ENCODE results near the gene HDAC9.
A peak's percentile ranks its signal among the peaks of the same experiment; 100 is the strongest.

HDAC9 gene

DNA sequence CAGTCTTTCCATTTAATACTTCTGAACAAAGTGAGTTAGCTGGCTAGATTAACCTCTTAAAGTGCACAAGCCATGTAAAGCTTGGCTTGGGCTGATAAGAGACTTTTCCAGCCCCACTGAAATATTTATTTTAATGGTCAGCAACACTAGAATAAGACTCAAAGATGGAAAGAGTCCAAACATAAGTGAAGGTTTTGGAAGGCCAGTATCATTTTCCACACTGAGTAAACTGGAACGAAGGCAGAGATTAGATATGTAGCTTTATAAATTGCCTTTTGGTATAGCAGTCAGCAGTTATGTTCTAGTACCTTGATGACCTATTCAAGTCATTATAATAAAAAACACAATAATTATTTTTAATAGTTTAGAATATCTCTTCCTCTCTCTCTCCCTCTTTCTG is 102.2 kb downstream of the HDAC9 start:
- no peak for DNase-seq

DNA sequence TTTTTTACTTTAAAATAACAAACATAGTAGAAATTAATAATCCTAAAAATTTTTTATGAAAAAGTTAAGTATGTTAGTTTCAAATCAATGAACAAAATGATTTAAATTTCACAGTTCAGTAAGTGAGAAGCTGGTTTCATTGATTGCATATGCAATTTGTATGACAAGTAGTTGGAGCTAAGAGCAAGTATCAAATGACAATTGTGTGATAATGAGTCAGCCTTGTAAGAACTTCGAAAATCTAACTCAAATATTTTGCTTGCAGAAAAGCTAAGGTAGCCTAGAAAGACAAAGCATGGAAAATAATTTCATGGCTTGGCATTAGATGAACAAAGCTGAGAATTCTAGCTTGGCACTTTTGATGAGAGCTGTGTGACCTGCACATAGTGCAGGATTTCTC is 111.5 kb downstream of the HDAC9 start:
- peak; percentile 39 for DNase-seq

DNA sequence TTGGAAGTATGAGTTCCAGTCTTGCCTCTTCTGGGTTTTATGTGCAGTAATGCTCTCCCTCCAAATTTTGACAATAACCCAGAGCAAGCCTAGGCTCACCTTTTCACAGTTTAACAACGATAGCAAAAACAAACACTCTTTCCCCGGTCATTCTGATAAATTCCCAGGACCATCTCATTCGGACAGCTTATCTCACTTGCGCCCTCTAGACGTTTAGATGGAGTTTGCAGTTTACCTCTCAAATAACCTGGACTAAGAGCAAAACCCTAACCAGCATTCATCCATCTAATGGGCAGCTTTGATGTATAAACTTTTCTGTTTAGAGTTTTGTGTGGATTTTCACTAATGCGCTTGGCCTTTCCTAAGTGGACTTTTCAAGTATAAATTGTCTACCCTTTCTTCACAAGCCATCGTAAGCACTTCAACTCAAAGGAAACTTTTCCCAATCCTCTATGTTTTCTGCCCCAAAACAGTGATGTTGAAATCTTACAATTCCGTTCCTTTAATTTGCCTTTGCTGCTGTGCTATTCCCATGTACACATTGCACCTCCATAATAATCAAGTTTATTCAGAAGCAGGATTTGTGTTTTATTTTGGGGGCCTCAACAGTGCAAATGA is 114.9 kb downstream of the HDAC9 start:
- no peak for DNase-seq

DNA sequence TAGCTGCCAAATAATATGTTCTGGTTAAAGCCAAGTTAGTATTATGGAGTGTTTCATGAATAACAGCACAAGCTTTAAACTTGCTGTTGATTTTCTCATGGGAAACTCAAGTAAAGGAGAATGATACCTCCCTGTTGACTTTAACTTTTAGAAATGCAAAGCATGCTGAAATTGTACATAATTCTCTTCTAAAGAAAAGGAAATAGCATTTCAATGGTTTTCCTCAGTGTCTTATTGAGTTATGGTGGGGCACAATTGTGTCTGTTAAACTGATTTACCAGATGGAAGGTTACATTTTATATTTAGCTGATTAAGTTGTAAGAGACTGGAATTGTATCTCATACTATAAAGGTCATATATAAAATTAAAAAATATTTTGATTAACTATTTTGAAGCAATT is 119.3 kb downstream of the HDAC9 start:
- no peak for DNase-seq

DNA sequence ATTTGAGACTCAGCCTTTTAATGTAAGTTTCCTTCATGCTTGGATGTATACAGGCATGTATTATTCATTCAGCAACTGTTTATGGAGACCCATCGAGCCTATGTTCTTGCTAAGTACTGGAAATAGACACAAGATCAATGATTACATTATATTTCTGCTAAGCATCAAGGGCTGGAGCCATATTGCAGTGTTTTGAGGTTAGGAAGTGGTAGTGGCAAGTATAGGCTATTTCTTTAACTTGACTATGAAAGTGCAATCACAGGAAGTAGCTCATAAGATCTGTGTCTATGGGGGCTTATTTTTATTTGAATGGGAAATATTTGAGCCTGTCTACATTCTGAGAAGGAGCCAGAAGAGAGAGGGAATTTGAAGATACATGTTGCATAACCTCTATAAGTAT is 123.8 kb downstream of the HDAC9 start:
- no peak for DNase-seq

DNA sequence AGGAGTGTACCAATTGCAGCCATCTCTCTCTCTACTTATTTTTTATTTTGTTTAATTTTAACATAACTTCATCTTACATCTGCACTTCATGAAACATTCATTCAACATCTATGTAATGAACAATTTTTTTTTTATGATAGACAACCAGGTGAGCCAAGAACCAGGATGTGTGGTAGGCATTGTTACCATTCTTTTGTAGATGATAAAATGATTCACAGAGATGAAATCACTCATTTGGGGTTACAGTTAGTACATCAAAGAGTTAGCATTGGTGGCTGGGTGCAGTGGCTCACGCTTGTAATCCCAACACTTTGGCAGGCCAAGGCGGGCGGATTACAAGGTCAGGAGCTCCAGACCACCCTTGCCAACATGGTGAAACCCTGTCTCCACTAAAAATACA is 127.8 kb downstream of the HDAC9 start:
- DNase-seq: no peak

DNA sequence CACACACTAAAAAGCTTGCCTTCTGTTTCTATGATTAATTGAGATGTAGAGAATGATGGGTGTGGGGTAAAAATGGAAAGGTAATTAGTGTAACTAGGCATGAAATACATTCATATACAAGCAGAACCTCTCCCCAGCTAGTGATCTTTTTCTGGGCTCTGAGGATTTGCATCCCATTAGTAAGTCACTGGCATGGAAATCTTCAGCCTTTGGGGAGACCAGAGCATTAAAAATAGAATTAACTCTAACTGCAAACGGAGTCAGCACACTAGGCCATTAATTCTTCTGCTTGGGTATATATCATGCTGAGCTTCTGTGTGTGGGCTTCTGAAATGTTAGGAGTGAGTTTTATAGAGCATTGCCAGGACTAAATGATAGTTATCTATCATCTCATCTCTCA is 128.9 kb downstream of the HDAC9 start:
- DNase-seq: no peak

DNA sequence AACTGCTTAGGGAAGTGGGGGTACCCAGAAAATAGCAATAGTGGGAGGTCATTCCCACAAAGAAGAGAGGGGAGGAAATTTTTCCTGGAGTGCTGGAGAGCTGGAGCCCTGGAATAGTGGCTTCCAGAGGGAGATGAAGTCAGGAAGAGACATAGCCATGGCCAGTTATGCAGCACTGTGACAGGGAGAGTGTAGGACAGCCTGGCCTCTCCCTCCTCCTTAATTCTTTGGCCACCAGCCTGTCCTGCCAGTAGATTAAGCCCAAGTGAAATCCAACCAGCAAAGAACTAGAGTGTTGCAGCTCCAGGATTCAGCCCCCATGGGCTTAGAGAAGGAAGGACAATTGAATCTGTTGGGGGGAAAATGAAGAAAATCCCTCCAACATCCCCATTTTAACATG is 130.5 kb downstream of the HDAC9 start:
- no peak for DNase-seq

DNA sequence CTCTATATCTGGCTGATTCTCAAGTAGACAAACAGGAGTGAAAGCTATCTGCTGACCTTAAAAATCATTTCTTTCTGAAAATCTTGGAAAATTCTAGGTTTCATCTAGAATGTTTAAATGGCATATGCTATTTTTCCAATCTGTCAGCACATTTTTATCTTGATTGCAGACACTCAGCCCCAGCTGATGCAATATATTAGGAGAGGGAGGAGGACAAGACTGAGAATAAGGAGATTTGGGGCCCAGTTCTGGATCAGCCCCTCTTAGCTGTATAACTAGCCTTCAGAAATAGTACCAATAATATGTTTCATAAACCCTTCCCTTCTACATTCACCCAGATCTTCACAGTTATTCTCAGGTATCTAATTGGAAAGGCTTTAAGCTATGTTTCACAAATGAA is 131.2 kb downstream of the HDAC9 start:
- no peak for DNase-seq

DNA sequence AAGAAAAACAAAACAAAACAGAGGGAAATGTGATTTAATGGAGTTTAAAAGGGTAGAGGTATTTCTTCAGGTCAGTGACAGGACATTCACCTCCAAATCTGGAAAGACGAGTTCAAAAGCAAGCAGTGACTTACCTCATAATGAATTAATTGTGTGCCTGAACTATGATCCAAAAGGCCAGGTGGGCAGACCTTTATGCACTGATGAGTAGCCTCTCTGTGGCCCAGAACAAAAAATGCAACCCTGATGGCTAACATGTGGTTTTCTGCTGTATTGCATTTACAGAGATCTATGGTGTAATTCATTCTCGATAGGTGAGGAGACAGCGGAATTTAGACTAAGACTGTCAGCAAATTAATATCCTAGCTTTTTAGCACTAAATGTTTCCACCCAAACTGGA is 142.0 kb downstream of the HDAC9 start:
- no peak for DNase-seq

DNA sequence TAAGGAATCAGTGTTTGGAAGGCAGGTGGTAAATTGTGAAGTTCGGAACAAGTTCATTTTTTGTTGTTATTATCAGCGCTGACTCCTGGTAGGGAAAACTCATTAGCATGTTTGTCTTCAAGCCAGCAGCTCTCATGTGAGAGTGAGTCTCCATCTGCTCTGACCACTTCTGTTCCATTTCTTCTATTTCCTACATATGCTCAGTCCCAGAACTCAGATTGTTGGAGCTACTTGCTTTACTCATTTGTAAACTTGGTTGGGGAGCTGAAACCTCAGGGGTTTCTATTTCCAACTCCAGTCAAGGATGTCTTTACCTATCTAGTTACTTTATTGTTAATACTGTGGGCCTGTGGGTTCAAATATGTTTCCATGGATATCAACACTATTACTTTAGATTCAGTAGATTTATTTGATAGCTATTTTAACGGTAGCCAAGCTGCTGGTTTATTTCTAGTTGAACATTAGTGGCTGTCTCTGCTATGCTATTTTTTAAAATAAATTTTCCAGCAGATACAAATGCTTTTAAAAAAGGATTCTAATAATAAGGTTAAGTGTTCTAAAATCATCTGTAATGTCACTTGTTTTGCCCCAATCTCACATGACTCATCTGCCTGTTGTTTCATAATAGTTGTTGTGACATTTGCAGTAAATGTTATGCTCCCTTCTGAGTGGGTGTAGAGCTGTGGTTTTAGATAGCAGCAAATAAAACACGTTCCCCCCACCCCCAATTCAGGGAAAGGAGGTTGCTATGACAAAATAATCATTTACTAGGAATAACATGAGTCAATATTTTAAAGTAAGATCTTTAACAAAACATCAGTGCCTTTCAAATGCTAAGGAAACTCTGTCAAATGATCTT is 143.3 kb downstream of the HDAC9 start:
- peak; percentile 24 for DNase-seq

DNA sequence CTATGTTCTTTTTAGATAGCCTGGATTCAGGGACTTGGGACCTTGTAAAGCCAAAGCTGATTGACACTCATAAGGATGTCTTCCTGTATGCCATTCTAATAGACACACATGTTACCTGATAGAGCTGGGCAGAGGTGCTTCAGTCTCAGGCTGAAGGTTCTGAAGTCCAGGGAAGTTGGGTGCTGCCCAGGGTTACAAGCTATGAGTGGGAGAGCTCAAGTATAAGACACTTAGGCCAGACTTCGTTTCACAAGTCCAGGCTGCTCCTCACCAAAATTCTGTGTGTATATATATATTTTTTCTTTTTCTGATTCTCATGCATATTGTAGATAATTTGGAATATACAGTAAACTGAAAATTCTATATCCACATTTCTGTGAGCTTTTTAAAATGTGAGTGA is 144.2 kb downstream of the HDAC9 start:
- DNase-seq: no peak

DNA sequence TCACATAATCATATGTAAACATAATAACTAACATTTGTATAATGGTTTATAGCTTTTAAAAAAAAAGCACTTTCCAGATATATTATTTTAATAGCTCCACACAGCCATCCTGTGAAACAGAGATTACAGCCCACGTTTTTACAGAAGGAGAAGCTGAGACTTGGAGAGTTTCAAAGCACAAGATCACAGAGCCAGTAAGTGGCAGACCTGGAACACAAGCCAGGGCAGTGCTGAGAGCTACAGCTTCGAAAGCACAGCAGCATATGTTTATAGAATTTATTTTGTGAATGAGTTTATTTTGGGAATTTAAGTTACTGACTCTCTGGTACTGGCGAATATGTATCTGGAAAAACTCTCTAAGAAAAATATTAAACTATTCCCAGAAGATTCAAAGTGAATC is 149.4 kb downstream of the HDAC9 start:
- no peak for DNase-seq

DNA sequence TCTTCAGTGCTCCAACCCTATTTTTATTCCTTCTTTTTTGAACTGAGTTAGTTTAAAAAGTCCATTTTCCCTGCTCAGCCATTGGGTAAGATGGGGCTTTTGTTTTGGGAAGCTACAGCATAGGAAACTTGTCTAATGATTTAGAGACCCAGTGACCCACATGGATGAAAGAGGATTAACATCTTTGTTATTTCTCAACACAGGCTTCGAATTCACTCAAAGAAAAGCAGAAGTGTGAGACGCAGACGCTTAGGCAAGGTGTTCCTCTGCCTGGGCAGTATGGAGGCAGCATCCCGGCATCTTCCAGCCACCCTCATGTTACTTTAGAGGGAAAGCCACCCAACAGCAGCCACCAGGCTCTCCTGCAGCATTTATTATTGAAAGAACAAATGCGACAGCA is 152.0 kb downstream of the HDAC9 start:
- DNase-seq: no peak

DNA sequence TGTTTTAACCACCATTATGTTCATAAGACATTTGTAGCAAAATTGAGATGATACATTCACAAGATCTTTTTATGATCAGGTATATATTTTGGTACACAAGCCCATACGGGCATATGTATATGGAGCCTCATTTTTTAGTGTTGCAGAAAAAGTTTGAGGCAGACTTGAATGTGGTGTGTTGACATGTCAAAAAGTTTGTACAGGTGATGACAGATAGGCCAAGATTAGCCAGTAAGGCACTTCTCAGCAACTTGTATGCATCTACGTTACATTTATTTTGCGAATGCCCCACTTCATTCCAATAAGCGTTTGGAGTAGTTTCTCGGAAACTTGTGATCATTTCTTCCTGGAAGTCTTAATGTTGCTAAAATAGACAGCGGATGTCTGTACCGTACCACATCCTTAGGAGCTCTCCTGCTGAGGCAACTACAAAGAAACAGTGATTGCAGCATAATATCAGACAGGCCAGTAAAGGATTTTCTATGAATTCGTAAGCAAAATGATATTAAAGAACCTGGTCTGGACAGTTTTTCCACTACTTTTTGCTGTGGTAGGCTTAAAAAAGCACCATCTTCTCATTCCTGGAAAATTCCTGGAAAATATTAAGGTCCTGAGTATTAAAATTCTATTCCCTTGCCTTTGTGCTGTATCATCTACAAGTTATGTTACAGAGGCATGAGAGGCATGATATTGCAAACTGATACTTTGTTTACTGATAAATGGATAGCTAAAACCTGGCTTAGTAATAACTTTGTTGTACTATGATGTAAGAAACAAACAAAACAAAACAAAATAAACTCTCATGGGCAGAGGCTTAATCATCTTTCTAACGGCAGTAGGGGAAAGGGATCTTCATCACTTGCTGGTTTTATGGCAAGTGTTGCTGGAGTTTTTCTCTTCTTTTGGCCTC is 153.6 kb downstream of the HDAC9 start:
- DNase-seq: no peak

DNA sequence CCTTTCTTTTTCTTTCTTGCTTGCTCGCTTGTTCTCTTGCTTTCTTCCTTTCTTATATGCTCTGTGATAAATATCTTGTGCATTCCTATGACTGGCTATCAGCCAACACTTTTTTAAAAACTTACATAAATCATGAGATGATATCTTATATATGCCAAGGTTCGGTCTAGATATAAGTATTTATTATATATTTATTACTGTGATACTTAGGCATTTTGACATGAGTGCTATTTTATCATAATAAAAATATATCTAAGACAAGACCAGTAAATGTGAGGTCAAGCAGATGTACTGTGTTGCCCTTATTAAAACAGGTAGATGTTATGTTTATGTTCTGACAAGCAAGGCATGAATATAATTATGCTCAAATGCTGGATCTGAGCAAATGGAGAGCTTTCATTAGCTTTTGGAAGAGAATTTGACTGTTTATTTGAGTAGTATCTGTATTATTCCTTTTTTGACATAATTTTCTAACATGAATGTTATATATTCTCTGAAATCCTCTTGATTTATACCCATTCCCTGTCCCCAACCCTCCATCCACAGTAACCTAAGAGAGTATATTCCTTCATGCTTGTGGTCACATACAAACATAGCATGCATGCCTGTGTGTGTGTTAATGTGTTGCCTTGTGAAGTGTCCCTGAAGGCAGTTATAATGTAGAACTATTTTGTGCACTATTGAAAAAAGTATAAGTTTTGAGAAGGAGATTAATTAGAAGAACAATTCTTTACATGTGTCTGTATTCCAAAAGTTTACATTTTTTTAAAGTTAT is 158.0 kb downstream of the HDAC9 start:
- peak; percentile 71 for DNase-seq

DNA sequence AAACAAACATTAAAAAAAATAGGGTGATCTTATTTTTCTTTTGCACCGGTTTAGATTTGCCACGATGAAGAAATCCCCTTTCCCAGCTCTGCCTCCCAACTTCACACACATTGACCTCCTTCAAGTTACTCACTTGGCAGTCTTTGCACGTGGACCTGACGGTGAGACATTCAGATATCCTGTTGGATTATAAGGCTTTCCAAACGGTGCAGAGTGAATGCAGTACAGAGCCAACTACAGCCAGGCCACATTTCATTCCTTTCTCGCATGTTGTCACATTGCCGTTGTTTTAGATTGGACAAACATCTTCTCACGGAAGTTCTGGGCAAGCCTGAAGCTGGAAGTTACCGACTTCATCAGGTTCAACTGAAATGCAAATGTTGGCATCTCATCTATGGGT is 159.2 kb downstream of the HDAC9 start:
- DNase-seq: no peak

DNA sequence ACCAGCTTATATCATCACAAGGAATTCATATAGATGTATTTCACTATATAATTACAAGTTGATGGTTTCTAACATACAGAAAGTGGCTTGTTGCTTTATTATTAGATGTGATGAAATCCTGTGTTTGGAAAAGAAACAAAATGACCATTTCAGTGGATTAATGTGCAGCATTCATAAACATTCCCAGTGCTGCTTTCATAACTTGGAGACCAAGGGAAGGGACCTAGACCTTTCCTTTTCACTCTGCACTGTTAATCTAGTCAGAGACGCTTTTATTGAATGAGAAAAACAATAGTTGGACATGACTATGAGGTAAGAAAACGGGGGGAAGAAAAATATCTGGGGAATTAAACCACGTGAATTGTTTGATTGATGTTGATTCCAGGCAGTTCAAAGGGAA is 160.0 kb downstream of the HDAC9 start:
- peak; percentile 30 for DNase-seq

DNA sequence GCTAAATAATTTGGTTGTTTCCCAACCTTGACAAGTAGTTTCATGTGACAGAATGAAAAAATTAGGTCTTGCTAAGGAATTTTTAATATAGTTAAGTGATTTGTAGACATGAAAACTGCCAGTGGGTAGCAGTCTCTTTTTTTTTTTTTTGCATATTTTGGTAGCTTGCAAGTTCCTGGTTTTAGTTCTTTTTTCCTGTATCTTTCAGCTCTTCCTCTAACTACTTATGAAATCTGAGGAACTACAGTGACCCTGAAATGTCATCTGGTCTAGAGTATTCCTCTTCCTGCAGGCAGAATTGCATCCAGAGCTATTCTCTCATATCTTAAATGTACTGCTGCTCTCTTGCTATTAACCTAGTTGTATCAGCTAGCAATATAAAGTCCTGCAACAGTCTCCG is 160.4 kb downstream of the HDAC9 start:
- no peak for DNase-seq

DNA sequence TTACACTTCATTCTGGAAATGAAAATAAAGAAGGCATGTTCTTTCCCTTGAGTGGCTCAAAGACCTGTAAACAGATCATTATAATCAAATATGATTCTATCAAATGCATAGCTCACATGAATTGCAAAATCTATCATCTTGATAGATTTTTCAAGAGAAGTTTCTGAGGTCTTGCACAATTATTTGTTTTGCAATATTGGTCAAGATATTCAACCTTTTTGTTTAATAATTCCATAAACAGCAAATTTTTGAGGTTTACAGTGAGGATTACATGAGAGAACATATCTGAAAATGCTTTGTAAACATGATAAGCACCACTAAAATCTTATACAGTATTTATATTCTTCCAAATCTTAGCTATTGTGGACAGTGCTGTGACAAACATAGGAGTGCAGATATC is 160.8 kb downstream of the HDAC9 start:
- DNase-seq: no peak

DNA sequence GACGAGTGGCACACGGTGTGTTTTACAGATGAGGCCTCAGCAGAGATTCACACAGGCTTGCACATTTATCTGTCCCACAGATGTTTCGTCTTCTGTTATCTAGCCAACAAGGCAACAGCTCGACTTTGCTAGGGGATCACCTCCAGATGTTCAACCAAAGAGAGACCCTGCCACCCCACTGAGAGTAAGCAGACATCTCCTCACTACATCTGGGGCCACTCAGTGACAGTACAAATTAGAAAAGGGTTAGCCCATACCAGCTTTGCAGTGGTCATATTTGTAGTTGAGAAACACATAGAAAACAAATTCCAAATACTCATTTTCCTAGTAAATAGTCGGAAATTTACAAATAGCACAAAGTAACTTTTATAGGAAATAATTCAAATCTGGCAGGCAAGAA is 164.2 kb downstream of the HDAC9 start:
- no peak for DNase-seq

DNA sequence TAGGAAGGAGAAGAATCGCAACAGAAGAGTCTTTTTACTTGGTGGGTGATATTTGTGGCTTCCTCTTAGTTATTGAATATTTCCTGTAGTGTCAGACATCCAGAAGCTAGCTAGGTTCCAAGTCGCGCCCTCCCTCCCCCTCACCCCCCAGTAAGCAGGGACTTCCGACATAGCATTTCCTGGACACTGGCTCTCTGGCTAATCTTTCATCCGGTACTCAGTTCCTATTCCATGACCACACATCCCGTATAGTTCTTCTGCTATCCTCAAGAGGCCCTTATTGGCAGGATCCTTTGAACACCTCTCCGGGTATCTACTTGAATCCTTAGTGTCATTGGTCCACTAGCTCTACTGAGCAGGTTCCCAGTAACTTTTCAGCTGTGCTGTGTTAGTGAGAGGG is 167.8 kb downstream of the HDAC9 start:
- no peak for DNase-seq

All from fibroblast of skin of abdomen (primary cell).